Uterus (tissue), 4 donors: ENCODE measurements around the gene CDC26. TPM values are rescaled to one million over a fixed set of nuclear protein-coding genes. Genes with fewer than 3 reads are reported as not detected.

Source experiments
- DNase-seq, 2 donors: peaks; one replicate each; pipeline ENCODE4 v3.0.0-alpha.2; 2019 to 2020
- H3K27ac ChIP-seq, 2 donors: fragments of 200-600 bp; sonication (generic); 1 replicate in 1 of 2; 2 replicates in 1 of 2; pipeline ENCODE4 v1.5.1; 2016 to 2018
- H3K27me3 ChIP-seq, 2 donors: fragments of 200-600 bp; sonication (generic); one replicate each; pipeline ENCODE4 v1.5.1; 2018 to 2019; ENCODE audit warnings: control low read depth in 1 of 2
- H3K36me3 ChIP-seq, 2 donors: fragments of 200-600 bp; sonication (generic); one replicate each; pipeline ENCODE4 v1.5.1; 2019; ENCODE audit warnings: control low read depth in 1 of 2
- H3K4me1 ChIP-seq, 2 donors: fragments of 200-600 bp; sonication (generic); one replicate each; pipeline ENCODE4 v1.5.1; 2018 to 2019; ENCODE audit warnings: control low read depth in 1 of 2
- H3K4me3 ChIP-seq, 2 donors: fragments of 200-600 bp; sonication (generic); 1 replicate in 1 of 2; 2 replicates in 1 of 2; pipeline ENCODE4 v1.5.1; 2018 to 2019; ENCODE audit warnings: mild to moderate bottlenecking in 1 of 2
- H3K9me3 ChIP-seq, 2 donors: fragments of 200-600 bp; sonication (generic); one replicate each; pipeline ENCODE4 v1.5.1; 2019; ENCODE audit warnings: control low read depth in 1 of 2
- POLR2A ChIP-seq, 2 donors: fragments of 450-650 bp; IDR thresholded peaks; one replicate each; pipeline ENCODE4 v1.6.1; 2016; ENCODE audit warnings: antibody characterized with exemption in 2 of 2, mild to moderate bottlenecking in 1 of 2, moderate library complexity in 1 of 2
- intact Hi-C: fragments of 100-400 bp; cut with DNase I; formaldehyde crosslinking; loops from one replicate; pipeline ENCODE4 v1.15.1; 2023; ENCODE audit warnings: low total_unique reads
- total RNA-seq, 4 donors: library from RNA; depleted of rRNA in 3 of 4; stranded (reverse); fragments of >200 nt in 3 of 4; gene quantifications; one replicate each; pipeline versions ENCODE4 v1.1.0 to v1.2.4, GENCODE V29; 2014 to 2023
- TF ChIP-seq, protein P1 (sequence below), 4 experiments: fragments of 200-600 bp in 2 of 4; fragments of 450-650 bp in 2 of 4; sonication (generic) in 2 of 4; IDR thresholded peaks; one replicate each; pipeline ENCODE4 v1.5.1; 2016 to 2019; ENCODE audit warnings: antibody characterized with exemption in 4 of 4, mild to moderate bottlenecking in 2 of 4, moderate library complexity in 1 of 4
- donor health status: DM: yes; HTN: yes; CAD: no.

CDC26 gene
- total RNA-seq, 4 donors from 2014 or later: 16.9 to 30.9 (median 26.3) TPM

DNA sequence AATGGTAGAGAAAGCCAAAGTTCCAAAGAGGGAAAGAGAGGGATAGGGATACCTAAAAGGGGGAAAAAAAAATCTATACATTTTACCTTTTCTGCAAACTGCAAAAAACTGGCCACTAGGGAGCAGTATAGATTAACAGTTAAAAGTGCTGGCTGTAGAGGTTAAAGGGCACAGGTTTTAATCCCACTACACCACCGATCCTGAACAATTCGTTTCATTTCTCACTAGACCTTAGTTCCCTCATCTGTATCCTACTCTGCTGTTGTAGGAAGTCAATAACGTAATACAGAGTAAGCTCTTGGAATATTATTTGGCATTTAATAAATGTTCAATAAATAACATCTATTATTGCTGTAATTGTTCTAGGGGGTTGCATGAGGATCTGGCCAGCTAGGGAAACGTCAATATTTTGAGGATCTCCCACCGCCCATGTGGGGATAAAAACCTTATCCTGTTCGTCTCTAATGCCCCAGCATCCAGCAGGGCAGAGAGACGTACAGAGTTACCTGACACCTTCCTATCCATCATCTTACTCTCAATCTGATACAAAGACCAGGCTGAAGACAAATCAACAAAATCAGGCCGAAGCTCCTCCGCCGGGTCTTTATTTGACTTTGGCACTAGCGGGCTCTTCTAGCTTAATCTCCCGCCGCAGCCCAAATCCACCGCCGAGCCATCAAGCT is 757 bp downstream of the CDC26 start:
- intact Hi-C loops: loop anchor here (10.0 kb wide), 1 partner anchor 130 kb away; the partner anchor contains the start of gene ALAD

DNA sequence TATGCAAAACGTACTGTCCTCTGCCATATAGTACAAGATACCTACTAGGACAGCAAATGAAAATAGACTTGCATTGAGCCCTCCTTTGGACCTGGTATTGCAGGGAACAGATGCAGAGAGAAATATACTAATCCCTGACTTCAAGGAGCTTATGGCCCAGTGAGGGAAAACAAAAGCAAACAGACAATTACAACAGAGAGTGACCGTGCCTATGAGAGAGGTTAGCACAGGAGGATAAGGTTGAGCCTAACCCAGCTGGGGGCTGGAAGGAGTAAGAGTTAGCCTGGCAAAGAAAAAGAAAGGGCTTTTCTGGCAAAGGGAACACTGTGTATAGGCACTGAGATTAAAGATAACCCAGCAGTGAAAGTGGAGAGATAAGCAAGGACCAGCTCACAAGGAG is 5.5 kb downstream of the CDC26 start:
- Histone ChIP-seq H3K4me3 (no peak overlapping the region), H3K36me3 (no peaks in the 10 kb centered on the region), H3K9me3 (no peaks in the 10 kb centered on the region), H3K27me3 (no peaks in the 10 kb centered on the region), H3K4me1 (no peaks in the 10 kb centered on the region), H3K27ac (no peak overlapping the region)
- TF ChIP-seq, protein P1, sequence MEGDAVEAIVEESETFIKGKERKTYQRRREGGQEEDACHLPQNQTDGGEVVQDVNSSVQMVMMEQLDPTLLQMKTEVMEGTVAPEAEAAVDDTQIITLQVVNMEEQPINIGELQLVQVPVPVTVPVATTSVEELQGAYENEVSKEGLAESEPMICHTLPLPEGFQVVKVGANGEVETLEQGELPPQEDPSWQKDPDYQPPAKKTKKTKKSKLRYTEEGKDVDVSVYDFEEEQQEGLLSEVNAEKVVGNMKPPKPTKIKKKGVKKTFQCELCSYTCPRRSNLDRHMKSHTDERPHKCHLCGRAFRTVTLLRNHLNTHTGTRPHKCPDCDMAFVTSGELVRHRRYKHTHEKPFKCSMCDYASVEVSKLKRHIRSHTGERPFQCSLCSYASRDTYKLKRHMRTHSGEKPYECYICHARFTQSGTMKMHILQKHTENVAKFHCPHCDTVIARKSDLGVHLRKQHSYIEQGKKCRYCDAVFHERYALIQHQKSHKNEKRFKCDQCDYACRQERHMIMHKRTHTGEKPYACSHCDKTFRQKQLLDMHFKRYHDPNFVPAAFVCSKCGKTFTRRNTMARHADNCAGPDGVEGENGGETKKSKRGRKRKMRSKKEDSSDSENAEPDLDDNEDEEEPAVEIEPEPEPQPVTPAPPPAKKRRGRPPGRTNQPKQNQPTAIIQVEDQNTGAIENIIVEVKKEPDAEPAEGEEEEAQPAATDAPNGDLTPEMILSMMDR (IDR thresholded peaks at IDR 0.05): no peak
- no peak for TF ChIP-seq POLR2A (IDR thresholded peaks at IDR 0.05)
- intact Hi-C loops: loop anchor here (10.0 kb wide), 1 partner anchor 135 kb away; the partner anchor contains the start of gene ALAD
- DNase-seq: no peak

More for the DNA sequence above, 757 bp downstream of the CDC26 start:
- H3K9me3 ChIP-seq: no peaks in the 10 kb centered on the region
- DNase-seq: no peak
- H3K27ac ChIP-seq: peak overlapping the region; percentile 95 to 97
- H3K27me3 ChIP-seq: no peaks in the 10 kb centered on the region
- H3K4me1 ChIP-seq: peaks cover 0 to 4% of the 10 kb centered on the region in 2 donors
- peak overlapping the region; percentile 82 to 86 for H3K4me3 ChIP-seq
- no peak for TF ChIP-seq POLR2A (IDR thresholded peaks at IDR 0.05)
- TF ChIP-seq, protein P1 (IDR thresholded peaks at IDR 0.05): peak; percentile 50 to 66 (median 60)
- H3K36me3 ChIP-seq: no peaks in the 10 kb centered on the region

DNA sequence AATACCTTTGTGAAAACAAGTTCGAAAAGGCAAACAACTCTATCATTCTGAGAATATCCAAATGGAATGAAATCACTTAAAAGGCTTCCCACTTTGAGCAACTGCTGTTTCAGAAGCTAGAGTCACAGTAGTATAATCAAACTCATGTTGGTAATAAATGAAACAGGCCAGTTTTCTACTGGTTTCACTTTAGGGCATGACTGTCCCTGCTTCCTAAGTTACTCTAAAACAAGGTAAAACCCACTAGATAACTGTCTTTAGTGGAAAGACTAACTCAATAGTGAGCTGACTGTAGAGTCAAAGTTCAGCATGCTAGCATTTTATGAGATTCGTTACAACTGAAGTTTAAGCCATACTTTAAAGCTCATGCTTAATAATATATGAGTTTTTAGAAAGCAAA is 6.0 kb downstream of the CDC26 start:
- no peaks in the 10 kb centered on the region for H3K4me1 ChIP-seq
- H3K9me3 ChIP-seq: no peaks in the 10 kb centered on the region
- TF ChIP-seq POLR2A (IDR thresholded peaks at IDR 0.05): no peak
- TF ChIP-seq, protein P1 (IDR thresholded peaks at IDR 0.05): no peak
- H3K27me3 ChIP-seq: no peaks in the 10 kb centered on the region
- no peaks in the 10 kb centered on the region for H3K36me3 ChIP-seq
- H3K4me3 ChIP-seq: no peak overlapping the region
- intact Hi-C loops: no loop called here
- no peak overlapping the region for H3K27ac ChIP-seq
- DNase-seq: no peak

DNA sequence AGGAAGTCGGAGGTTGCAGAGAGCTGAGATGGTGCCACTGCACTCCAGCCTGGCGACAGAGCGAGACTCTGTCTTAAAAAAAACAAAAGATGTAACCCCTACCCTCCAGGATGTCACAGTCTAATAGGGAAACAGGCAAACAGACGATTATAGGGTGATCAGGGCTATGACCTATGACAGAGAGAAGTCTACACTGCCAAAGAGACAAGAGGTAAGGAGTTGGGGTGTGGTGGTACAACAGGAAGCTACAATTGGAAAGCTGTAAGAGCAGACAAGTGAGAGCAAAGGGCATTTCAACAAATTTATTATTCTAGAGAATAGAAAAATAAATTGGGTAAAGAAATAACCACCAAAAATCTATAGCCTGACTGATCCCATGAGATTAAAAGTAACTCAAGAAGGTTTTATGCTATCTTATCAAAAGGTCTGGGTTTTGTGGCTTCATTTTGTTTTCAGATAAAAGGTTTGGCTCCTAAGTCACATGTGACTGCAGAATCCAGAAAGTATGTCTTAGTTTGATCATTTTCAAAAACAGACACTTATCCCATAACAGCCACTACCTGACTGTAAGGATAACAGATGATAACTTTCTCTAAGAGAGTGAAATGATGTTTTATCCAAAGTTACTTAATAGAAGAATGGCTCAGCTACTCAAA is 7.3 kb downstream of the CDC26 start:
- no peaks in the 10 kb centered on the region for H3K27me3 ChIP-seq
- no peak overlapping the region for H3K27ac ChIP-seq
- no peaks in the 10 kb centered on the region for H3K4me1 ChIP-seq
- no peaks in the 10 kb centered on the region for H3K36me3 ChIP-seq
- intact Hi-C loops: no loop called here
- TF ChIP-seq, protein P1 (IDR thresholded peaks at IDR 0.05): no peak
- TF ChIP-seq POLR2A (IDR thresholded peaks at IDR 0.05): no peak
- no peaks in the 10 kb centered on the region for H3K9me3 ChIP-seq
- DNase-seq: no peak
- H3K4me3 ChIP-seq: no peak overlapping the region

DNA sequence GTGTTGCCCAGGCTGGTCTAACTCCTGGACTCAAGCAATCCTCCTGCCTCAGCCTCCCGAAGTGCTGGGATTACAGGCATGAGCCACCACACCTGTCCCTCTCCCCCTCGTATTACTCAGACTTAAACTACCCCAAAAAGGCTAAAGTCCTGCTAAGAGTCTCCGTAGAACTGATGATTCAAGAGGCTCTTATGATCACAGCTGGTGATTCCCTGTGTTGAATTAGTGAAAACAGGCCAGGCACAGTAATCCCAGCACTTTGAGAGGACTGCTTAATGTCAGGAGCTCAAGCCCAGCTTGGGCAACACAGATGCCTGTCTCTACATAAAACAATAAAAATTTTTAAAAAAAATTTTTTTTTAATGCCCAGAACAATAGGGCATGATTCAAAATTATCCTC is 9.2 kb downstream of the CDC26 start:
- Histone ChIP-seq H3K36me3 (no peaks in the 10 kb centered on the region), H3K27ac (no peak overlapping the region), H3K27me3 (no peaks in the 10 kb centered on the region), H3K9me3 (no peaks in the 10 kb centered on the region), H3K4me1 (no peaks in the 10 kb centered on the region), H3K4me3 (no peak overlapping the region)
- DNase-seq: no peak
- intact Hi-C loops: no loop called here
- no peak for TF ChIP-seq POLR2A (IDR thresholded peaks at IDR 0.05)
- TF ChIP-seq, protein P1 (IDR thresholded peaks at IDR 0.05): no peak
